Measurements from ENCODE around the gene INKA1.

INKA1 gene

GRCh38 chr3:49805367-49805782 lies 2.3 kb downstream of the INKA1 start:
- H3K27ac ChIP-seq (ENCODE audit: low read depth, low read length): no peak overlapping the region
- no peaks in the 10 kb centered on the region for H3F3A ChIP-seq (ENCODE audit: insufficient read depth)
- H3K27me3 ChIP-seq (ENCODE audit: low read length): no peaks in the 10 kb centered on the region
- TF ChIP-seq EZH2phosphoT487 (conservative IDR thresholded peaks at IDR 0.05; ENCODE audit: low read length): no peak
- no peak for TF ChIP-seq CTCF (IDR thresholded peaks at IDR 0.05; ENCODE audit: insufficient read depth, low read length, poor library complexity, severe bottlenecking)
- no peaks in the 10 kb centered on the region for H3K9me3 ChIP-seq (ENCODE audit: insufficient read depth, low read length)
- H3K79me2 ChIP-seq (ENCODE audit: insufficient read depth, low read length): no peaks in the 10 kb centered on the region
- H4K20me1 ChIP-seq (ENCODE audit: low read depth, low read length): no peaks in the 10 kb centered on the region
- no peaks in the 10 kb centered on the region for H3K9me2 ChIP-seq (replicated peaks; ENCODE audit: insufficient read depth, low read length)
- H2AFZ ChIP-seq (ENCODE audit: low read depth, low read length, severe bottlenecking): no peak overlapping the region
- no peak overlapping the region for H3K9ac ChIP-seq (ENCODE audit: low read length)
- H3K4me3 ChIP-seq (ENCODE audit: insufficient read depth, low read length, poor library complexity, severe bottlenecking): no peak overlapping the region
- no peaks in the 10 kb centered on the region for H3K36me3 ChIP-seq (ENCODE audit: low read length)
- H3K4me2 ChIP-seq (ENCODE audit: low read depth, low read length, poor library complexity, severe bottlenecking): no peak overlapping the region

GRCh38 chr3:49805897-49806701 lies 3.0 kb downstream of the INKA1 start:
- no peaks in the 10 kb centered on the region for H4K20me1 ChIP-seq (ENCODE audit: low read depth, low read length)
- H3F3A ChIP-seq (ENCODE audit: insufficient read depth): no peaks in the 10 kb centered on the region
- H3K79me2 ChIP-seq (ENCODE audit: insufficient read depth, low read length): no peaks in the 10 kb centered on the region
- no peak overlapping the region for H2AFZ ChIP-seq (ENCODE audit: low read depth, low read length, severe bottlenecking)
- no peaks in the 10 kb centered on the region for H3K36me3 ChIP-seq (ENCODE audit: low read length)
- no peak overlapping the region for H3K9ac ChIP-seq (ENCODE audit: low read length)
- no peaks in the 10 kb centered on the region for H3K9me2 ChIP-seq (replicated peaks; ENCODE audit: insufficient read depth, low read length)
- TF ChIP-seq EZH2phosphoT487 (conservative IDR thresholded peaks at IDR 0.05; ENCODE audit: low read length) (no peak), CTCF (IDR thresholded peaks at IDR 0.05; ENCODE audit: insufficient read depth, low read length, poor library complexity, severe bottlenecking) (no peak)
- H3K4me3 ChIP-seq (ENCODE audit: insufficient read depth, low read length, poor library complexity, severe bottlenecking): no peak overlapping the region
- no peaks in the 10 kb centered on the region for H3K9me3 ChIP-seq (ENCODE audit: insufficient read depth, low read length)
- H3K27me3 ChIP-seq (ENCODE audit: low read length): no peaks in the 10 kb centered on the region
- no peak overlapping the region for H3K4me2 ChIP-seq (ENCODE audit: low read depth, low read length, poor library complexity, severe bottlenecking)
- H3K27ac ChIP-seq (ENCODE audit: low read depth, low read length): no peak overlapping the region

- TF ChIP-seq EZH2phosphoT487 (conservative IDR thresholded peaks at IDR 0.05; ENCODE audit: low read length) (no peak), CTCF (IDR thresholded peaks at IDR 0.05; ENCODE audit: insufficient read depth, low read length, poor library complexity, severe bottlenecking) (no peak)
- Histone ChIP-seq H3K36me3 (ENCODE audit: low read length) (no peaks in the 10 kb centered on the region), H3K9me2 (replicated peaks; ENCODE audit: insufficient read depth, low read length) (no peaks in the 10 kb centered on the region), H3K27me3 (ENCODE audit: low read length) (no peaks in the 10 kb centered on the region), H2AFZ (ENCODE audit: low read depth, low read length, severe bottlenecking) (no peak overlapping the region), H3K9me3 (ENCODE audit: insufficient read depth, low read length) (no peaks in the 10 kb centered on the region), H4K20me1 (ENCODE audit: low read depth, low read length) (no peaks in the 10 kb centered on the region), H3K27ac (ENCODE audit: low read depth, low read length) (no peak overlapping the region), H3K79me2 (ENCODE audit: insufficient read depth, low read length) (no peaks in the 10 kb centered on the region), H3F3A (ENCODE audit: insufficient read depth) (no peaks in the 10 kb centered on the region), H3K4me2 (ENCODE audit: low read depth, low read length, poor library complexity, severe bottlenecking) (no peak overlapping the region), H3K9ac (ENCODE audit: low read length) (no peak overlapping the region), H3K4me3 (ENCODE audit: insufficient read depth, low read length, poor library complexity, severe bottlenecking) (no peak overlapping the region)
Observed at GRCh38 chr3:49806850-49807249, 3.8 kb downstream of the INKA1 start.
